ENCODE measurements around the gene CITED4. TPM values are rescaled to one million over a fixed set of nuclear protein-coding genes. Genes with fewer than 3 reads are reported as not detected.

The CITED4 gene
- total and polyA plus RNA-seq, 10 of the 15 experiments (the other 5 are each of a cell fraction or from before 2014, with no cell fraction given) = 0.13 to 0.64 (median 0.26) TPM; not detected in 6

DNA sequence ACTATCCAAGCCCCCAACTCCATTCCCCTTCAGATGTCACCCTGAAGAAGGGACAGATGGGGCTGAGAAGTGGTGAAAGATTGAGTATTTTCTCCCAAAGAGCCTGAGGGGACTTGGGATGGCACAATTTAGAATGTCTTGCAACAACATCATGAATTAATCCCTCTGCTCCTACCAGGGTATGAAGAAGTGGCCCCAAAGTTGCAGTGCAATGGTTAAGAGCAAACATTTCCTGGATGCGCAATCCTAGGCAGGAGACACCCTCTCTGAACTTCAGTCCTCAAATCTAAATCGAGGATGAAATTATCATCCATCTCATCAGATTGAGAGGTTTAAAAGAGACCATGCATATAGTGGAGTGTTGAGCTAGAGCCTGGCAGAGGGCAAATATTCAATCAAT lies 28.6 kb upstream of the CITED4 start:
- no peak overlapping the region for H3K27ac ChIP-seq (ENCODE audit: control insufficient read depth, insufficient read depth)
- ChIA-PET POLR2A (no interaction called here), RAD21 (ENCODE audit: unreplicated experiment) (no interaction called here), SMC1A (ENCODE audit: uncharacterized antibody, unreplicated experiment) (no interaction called here), CTCF (no interaction called here)
- WGBS (ENCODE audit: insufficient coverage, insufficient replicate concordance, low lambda C conversion rate, missing lambda C conversion rate) = 67% methylated on average over 2 of the region's 2 CpGs
- H2AFZ ChIP-seq (ENCODE audit: control insufficient read depth, low read depth, low read length) = no peak overlapping the region
- DNase-seq (ENCODE audit: low read depth, low spot score) (no peak), ATAC-seq (no peak), FAIRE-seq (no peak)
- no peaks in the 10 kb centered on the region for H4K20me1 ChIP-seq (ENCODE audit: control insufficient read depth, insufficient read depth)
- H3K4me2 ChIP-seq (ENCODE audit: control insufficient read depth, insufficient read depth) = no peak overlapping the region
- H3K36me3 ChIP-seq (ENCODE audit: control insufficient read depth in 2 of 2, insufficient read depth in 2 of 2, low read length in 1 of 2) = no peaks in the 10 kb centered on the region
- in situ Hi-C loops (cut with MboI) (no loop called here), intact Hi-C loops (cut with micrococcal nuclease; ENCODE audit: unreplicated experiment) (no loop called here)
- no peaks in the 10 kb centered on the region; a peak in 1 of 4 replicates for H3K27me3 ChIP-seq (replicated peaks in 1 of 2; ENCODE audit: control insufficient read depth in 2 of 2, insufficient read depth in 2 of 2, low read length in 1 of 2)
- H3K9ac ChIP-seq (ENCODE audit: control insufficient read depth, insufficient read depth, low read length) = no peak overlapping the region
- no peak overlapping the region for H3K4me3 ChIP-seq
- TF ChIP-seq SPI1 (IDR thresholded peaks at IDR 0.05; ENCODE audit: borderline replicate concordance, insufficient read depth, low read depth, low read length) = no peak
- TF ChIP-seq IKZF2 (IDR thresholded peaks at IDR 0.05) = no peak
- no peak for TF ChIP-seq ZNF622 (IDR thresholded peaks at IDR 0.05)
- TF ChIP-seq, protein P1, sequence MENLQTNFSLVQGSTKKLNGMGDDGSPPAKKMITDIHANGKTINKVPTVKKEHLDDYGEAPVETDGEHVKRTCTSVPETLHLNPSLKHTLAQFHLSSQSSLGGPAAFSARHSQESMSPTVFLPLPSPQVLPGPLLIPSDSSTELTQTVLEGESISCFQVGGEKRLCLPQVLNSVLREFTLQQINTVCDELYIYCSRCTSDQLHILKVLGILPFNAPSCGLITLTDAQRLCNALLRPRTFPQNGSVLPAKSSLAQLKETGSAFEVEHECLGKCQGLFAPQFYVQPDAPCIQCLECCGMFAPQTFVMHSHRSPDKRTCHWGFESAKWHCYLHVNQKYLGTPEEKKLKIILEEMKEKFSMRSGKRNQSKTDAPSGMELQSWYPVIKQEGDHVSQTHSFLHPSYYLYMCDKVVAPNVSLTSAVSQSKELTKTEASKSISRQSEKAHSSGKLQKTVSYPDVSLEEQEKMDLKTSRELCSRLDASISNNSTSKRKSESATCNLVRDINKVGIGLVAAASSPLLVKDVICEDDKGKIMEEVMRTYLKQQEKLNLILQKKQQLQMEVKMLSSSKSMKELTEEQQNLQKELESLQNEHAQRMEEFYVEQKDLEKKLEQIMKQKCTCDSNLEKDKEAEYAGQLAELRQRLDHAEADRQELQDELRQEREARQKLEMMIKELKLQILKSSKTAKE (IDR thresholded peaks at IDR 0.05; ENCODE audit: low read depth, poor library complexity, severe bottlenecking) = no peak
- peaks cover 13% of the 10 kb centered on the region; the same call in 2 of the 3 replicates for H3K9me3 ChIP-seq (replicated peaks; ENCODE audit: control insufficient read depth, insufficient read depth, low read length)
- no TSS peak for BruUV-seq (replicated peaks)
- H3K4me1 ChIP-seq (ENCODE audit: control insufficient read depth, insufficient read depth, low read length) = no peaks in the 10 kb centered on the region
- no peaks in the 10 kb centered on the region for H3K79me2 ChIP-seq (ENCODE audit: control insufficient read depth, insufficient read depth, low read length)

DNA sequence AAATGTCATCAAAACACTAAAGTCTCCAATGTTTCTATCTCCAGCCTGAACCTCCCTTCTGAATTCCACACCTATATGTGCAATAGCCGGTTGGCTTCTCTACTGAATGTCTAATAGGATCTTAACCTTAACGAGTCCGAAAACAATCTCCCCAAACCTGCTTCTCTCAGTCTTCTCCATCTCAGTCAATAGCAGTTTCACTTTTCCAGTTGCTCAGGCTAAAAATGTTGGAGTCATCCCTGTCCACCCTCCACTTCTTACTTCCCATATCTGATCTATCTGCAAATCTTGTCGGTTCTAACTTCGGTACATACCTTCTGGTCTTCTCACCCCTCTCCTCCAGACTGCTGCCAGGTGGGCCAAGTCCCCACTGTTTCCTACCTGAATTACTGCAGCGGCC lies 25.5 kb upstream of the CITED4 start:
- no peaks in the 10 kb centered on the region; a peak in 1 of 4 replicates for H3K27me3 ChIP-seq (replicated peaks in 1 of 2; ENCODE audit: control insufficient read depth in 2 of 2, insufficient read depth in 2 of 2, low read length in 1 of 2)
- no peak overlapping the region for H3K9ac ChIP-seq (ENCODE audit: control insufficient read depth, insufficient read depth, low read length)
- no peak overlapping the region for H3K4me2 ChIP-seq (ENCODE audit: control insufficient read depth, insufficient read depth)
- FAIRE-seq (no peak), ATAC-seq (no peak), DNase-seq (ENCODE audit: low read depth, low spot score) (no peak)
- RAD21 ChIA-PET (ENCODE audit: unreplicated experiment) = interaction anchor here (1.3 kb wide), 1 partner anchor 10 kb away, joined by 4 read pairs; no protein-coding TSS in a partner anchor
- no peaks in the 10 kb centered on the region for H3K79me2 ChIP-seq (ENCODE audit: control insufficient read depth, insufficient read depth, low read length)
- H4K20me1 ChIP-seq (ENCODE audit: control insufficient read depth, insufficient read depth) = no peaks in the 10 kb centered on the region
- POLR2A ChIA-PET = no interaction called here
- intact Hi-C loops (cut with micrococcal nuclease; ENCODE audit: unreplicated experiment) = no loop called here
- H3K4me1 ChIP-seq (ENCODE audit: control insufficient read depth, insufficient read depth, low read length) = no peaks in the 10 kb centered on the region
- no peak overlapping the region for H3K27ac ChIP-seq (ENCODE audit: control insufficient read depth, insufficient read depth)
- H3K4me3 ChIP-seq = no peak overlapping the region
- SMC1A ChIA-PET (ENCODE audit: uncharacterized antibody, unreplicated experiment) = interaction anchor here (1.4 to 1.5 kb wide), 3 partner anchors 11 to 65 kb away, joined by 3 to 4 read pairs (median 4); no protein-coding TSS in a partner anchor
- no peaks in the 10 kb centered on the region for H3K36me3 ChIP-seq (ENCODE audit: control insufficient read depth in 2 of 2, insufficient read depth in 2 of 2, low read length in 1 of 2)
- WGBS (ENCODE audit: insufficient coverage, insufficient replicate concordance, low lambda C conversion rate, missing lambda C conversion rate) = 78% methylated on average over 6 of the region's 6 CpGs
- CTCF ChIA-PET = interaction anchor here (0.6 to 2.1 kb wide), 3 partner anchors 63 to 355 kb away, joined by 3 to 7 read pairs (median 3); no protein-coding TSS in a partner anchor
- no peak overlapping the region for H2AFZ ChIP-seq (ENCODE audit: control insufficient read depth, low read depth, low read length)
- no TSS peak for BruUV-seq (replicated peaks)
- in situ Hi-C loops (cut with MboI) = no loop called here
- H3K9me3 ChIP-seq (replicated peaks; ENCODE audit: control insufficient read depth, insufficient read depth, low read length) = no peaks in the 10 kb centered on the region; the same call in 2 of the 3 replicates
- TF ChIP-seq SUPT20H (IDR thresholded peaks at IDR 0.05; ENCODE audit: borderline replicate concordance, control insufficient read depth, low read depth, low read length) (no peak), MYC (IDR thresholded peaks at IDR 0.05; ENCODE audit: insufficient read depth, insufficient read length, insufficient replicate concordance, low read length, severe bottlenecking) (no peak), SMAD1 (IDR thresholded peaks at IDR 0.05; ENCODE audit: low read depth, partially characterized antibody) (no peak), GABPA (IDR thresholded peaks at IDR 0.05; ENCODE audit: low read depth) (no peak), RELA (IDR thresholded peaks at IDR 0.05; ENCODE audit: borderline replicate concordance, partially characterized antibody) (no peak), JUNB (IDR thresholded peaks at IDR 0.05) (no peak), JUND (IDR thresholded peaks at IDR 0.05; ENCODE audit: low read depth, low read length) (no peak), RB1 (IDR thresholded peaks at IDR 0.05; ENCODE audit: borderline replicate concordance) (no peak)
- TF ChIP-seq, protein P2, sequence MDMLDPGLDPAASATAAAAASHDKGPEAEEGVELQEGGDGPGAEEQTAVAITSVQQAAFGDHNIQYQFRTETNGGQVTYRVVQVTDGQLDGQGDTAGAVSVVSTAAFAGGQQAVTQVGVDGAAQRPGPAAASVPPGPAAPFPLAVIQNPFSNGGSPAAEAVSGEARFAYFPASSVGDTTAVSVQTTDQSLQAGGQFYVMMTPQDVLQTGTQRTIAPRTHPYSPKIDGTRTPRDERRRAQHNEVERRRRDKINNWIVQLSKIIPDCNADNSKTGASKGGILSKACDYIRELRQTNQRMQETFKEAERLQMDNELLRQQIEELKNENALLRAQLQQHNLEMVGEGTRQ (IDR thresholded peaks at IDR 0.05; ENCODE audit: borderline replicate concordance, low read depth, low read length) = no peak
- TF ChIP-seq, protein P3, sequence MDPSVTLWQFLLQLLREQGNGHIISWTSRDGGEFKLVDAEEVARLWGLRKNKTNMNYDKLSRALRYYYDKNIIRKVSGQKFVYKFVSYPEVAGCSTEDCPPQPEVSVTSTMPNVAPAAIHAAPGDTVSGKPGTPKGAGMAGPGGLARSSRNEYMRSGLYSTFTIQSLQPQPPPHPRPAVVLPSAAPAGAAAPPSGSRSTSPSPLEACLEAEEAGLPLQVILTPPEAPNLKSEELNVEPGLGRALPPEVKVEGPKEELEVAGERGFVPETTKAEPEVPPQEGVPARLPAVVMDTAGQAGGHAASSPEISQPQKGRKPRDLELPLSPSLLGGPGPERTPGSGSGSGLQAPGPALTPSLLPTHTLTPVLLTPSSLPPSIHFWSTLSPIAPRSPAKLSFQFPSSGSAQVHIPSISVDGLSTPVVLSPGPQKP (IDR thresholded peaks at IDR 0.05; ENCODE audit: low read depth, low read length) = no peak

Data from GM12878 (cell line).